ENCODE results near the gene IFNA5.

Gene IFNA5

GRCh38 chr9:21289848-21290247 lies 15.3 kb downstream of the IFNA5 start:
- DNase-seq: no peak

- no peak for DNase-seq
These were observed 17.8 kb downstream of the IFNA5 start for GRCh38 chr9:21287280-21287679.

- DNase-seq: no peak
These were observed 18.5 kb downstream of the IFNA5 start for GRCh38 chr9:21286659-21287058.

- no peak for DNase-seq
These were observed 19.0 kb downstream of the IFNA5 start for GRCh38 chr9:21286099-21286498.

GRCh38 chr9:21281275-21281674 lies 23.8 kb downstream of the IFNA5 start:
- DNase-seq: no peak

- DNase-seq: no peak
These were observed 36.8 kb downstream of the IFNA5 start for GRCh38 chr9:21268347-21268657.

- no peak for DNase-seq
These were observed 37.4 kb downstream of the IFNA5 start for GRCh38 chr9:21267485-21268346.

- DNase-seq: no peak
These were observed 38.2 kb downstream of the IFNA5 start for GRCh38 chr9:21266733-21267484.

GRCh38 chr9:21265421-21266189 lies 39.5 kb downstream of the IFNA5 start:
- no peak for DNase-seq

- DNase-seq: no peak
These were observed 49.4 kb downstream of the IFNA5 start for GRCh38 chr9:21255538-21256212.
